PC-3 (cell line): ENCODE measurements around the gene SLC26A11. TPM values are rescaled to one million over a fixed set of nuclear protein-coding genes. Genes with fewer than 3 reads are reported as not detected.

ENCODE experiments used
- ATAC-seq: fragments of 200-7000 bp; cut with Tn5 transposase; 2 replicates; pipeline ENCODE4 v1.9.1; 2020; ENCODE audit warnings: mild to moderate bottlenecking, moderate library complexity
- BruUV-seq: library from RNA; stranded (reverse); fragments of 400-500 nt; replicated peaks from 2 replicates; lab custom pipeline; 2021; lab: Mats Ljungman, UMichigan
- CTCF ChIA-PET: fragments of 300-600 bp; sonication (Branson Sonifier 250); formaldehyde crosslinking; loops from one replicate; lab custom pipeline; 2022; ENCODE audit warnings: antibody characterized with exemption; lab: Charles Lee
- POLR2A ChIA-PET: fragments of 300-600 bp; sonication (Branson Sonifier 250); formaldehyde crosslinking; loops from one replicate; lab custom pipeline; 2022; ENCODE audit warnings: antibody characterized with exemption; ENCODE audit not compliant: unreplicated experiment; lab: Charles Lee
- DNase-seq: peaks from one replicate; pipeline ENCODE4 v3.0.0-alpha.2; 2015
- H2AFZ ChIP-seq: fragments of 300-600 bp; sonication (generic); 2 replicates; pipeline ENCODE4 v1.6.0; 2016; ENCODE audit warnings: antibody characterized with exemption, low read length
- H3F3A ChIP-seq: fragments of 300-600 bp; sonication (generic); one replicate; pipeline ENCODE4 v1.6.0; 2017; ENCODE audit warnings: antibody characterized with exemption, low read length, control low read depth, mild to moderate bottlenecking; ENCODE audit not compliant: unreplicated experiment
- H3K27ac ChIP-seq: fragments of 300-600 bp; sonication (generic); 2 replicates; pipeline ENCODE4 v1.5.1; 2016; ENCODE audit warnings: mild to moderate bottlenecking, low read length
- H3K27me3 ChIP-seq: fragments of 300-600 bp; sonication (generic); 2 replicates; pipeline ENCODE4 v1.6.1; 2016; ENCODE audit warnings: low read length, mixed read lengths
- H3K36me3 ChIP-seq: fragments of 300-600 bp; sonication (generic); 2 replicates; pipeline ENCODE4 v1.6.1; 2016; ENCODE audit warnings: low read depth, mixed run types, low read length, mixed read lengths
- H3K4me1 ChIP-seq: fragments of 300-600 bp; sonication (generic); 2 replicates; pipeline ENCODE4 v1.5.1; 2016; ENCODE audit warnings: low read length; ENCODE audit not compliant: insufficient read depth
- H3K4me2 ChIP-seq: fragments of 300-600 bp; sonication (generic); 2 replicates; pipeline ENCODE4 v1.6.0; 2016; ENCODE audit warnings: low read length
- H3K4me3 ChIP-seq: fragments of 300-600 bp; sonication (generic); 2 replicates; pipeline ENCODE4 v1.5.1; 2016; ENCODE audit warnings: mild to moderate bottlenecking, low read length, mixed read lengths
- H3K79me2 ChIP-seq: fragments of 300-600 bp; sonication (generic); 2 replicates; pipeline ENCODE4 v1.6.1; 2017; ENCODE audit warnings: low read length, mixed read lengths
- H3K9ac ChIP-seq: fragments of 300-600 bp; sonication (generic); 2 replicates; pipeline ENCODE4 v1.6.0; 2016; ENCODE audit warnings: mild to moderate bottlenecking, low read length
- H3K9me2 ChIP-seq: fragments of 300-600 bp; sonication (generic); replicated peaks from 2 replicates; pipeline ENCODE4 v1.6.1; 2016; ENCODE audit warnings: mixed run types, low read length, mixed read lengths
- H3K9me3 ChIP-seq: fragments of 300-600 bp; sonication (generic); 2 replicates; pipeline ENCODE4 v1.6.1; 2016; ENCODE audit warnings: low read length, mixed read lengths
- H4K20me1 ChIP-seq: fragments of 300-600 bp; sonication (generic); 2 replicates; pipeline ENCODE4 v1.6.1; 2016; ENCODE audit warnings: low read length, mixed read lengths
- CTCF ChIP-seq: fragments of 300-600 bp; sonication (generic); conservative IDR thresholded peaks from 2 replicates; pipeline ENCODE4 v1.5.1; 2017; ENCODE audit warnings: antibody characterized with exemption, low read depth, mild to moderate bottlenecking, low read length
- EZH2 ChIP-seq: fragments of 300-600 bp; sonication (generic); IDR thresholded peaks from one replicate; pipeline ENCODE4 v1.6.1; 2017; ENCODE audit warnings: antibody characterized with exemption, mild to moderate bottlenecking, low read length; ENCODE audit not compliant: unreplicated experiment
- EZH2phosphoT487 ChIP-seq: fragments of 300-600 bp; sonication (generic); IDR thresholded peaks from 2 replicates; pipeline ENCODE4 v1.6.1; 2018; ENCODE audit warnings: mild to moderate bottlenecking, antibody characterized with exemption, low read length, borderline replicate concordance
- intact Hi-C: fragments of 100-400 bp; cut with micrococcal nuclease; formaldehyde crosslinking; loops from 2 replicates; pipeline ENCODE4 v1.9.0; 2023
- total RNA-seq: library from RNA; depleted of rRNA; stranded (reverse); fragments of >200 nt; gene quantifications from 2 replicates; pipeline ENCODE4 v1.2.3, GENCODE V29; 2014

SLC26A11 gene
- total RNA-seq, 1 experiment from 2014 or later = 18.4 TPM

GRCh38 chr17:80219763-80220053, 519 bp upstream of the SLC26A11 start:
- BruUV-seq = TSS peak; percentile 34
- Histone ChIP-seq H3K9me2 (no peaks in the 10 kb centered on the region), H3K4me1 (peaks cover 20% of the 10 kb centered on the region), H3K79me2 (peaks cover 30% of the 10 kb centered on the region), H3K4me3 (peak overlapping the region; percentile 82), H3K36me3 (peaks cover 13% of the 10 kb centered on the region), H3K27me3 (no peaks in the 10 kb centered on the region), H2AFZ (peak overlapping the region; percentile 66), H3K9me3 (no peaks in the 10 kb centered on the region), H3F3A (no peaks in the 10 kb centered on the region), H3K4me2 (peak overlapping the region; percentile 95), H3K27ac (peak overlapping the region; percentile 31), H3K9ac (peak overlapping the region; percentile 82), H4K20me1 (peaks cover 5% of the 10 kb centered on the region; the same call in 1 of the 2 replicates)
- intact Hi-C loops = loop anchor here (1.0 to 2.0 kb wide), 2 partner anchors 35 to 72 kb away; partner anchors contain the start of gene EIF4A3
- CTCF ChIA-PET = interaction anchor here (0.5 kb wide), 1 partner anchor 1035 kb away, joined by 3 read pairs; no protein-coding TSS in a partner anchor
- POLR2A ChIA-PET = no interaction called here
- TF ChIP-seq EZH2phosphoT487 (no peak), CTCF (no peak), EZH2 (no peak)
- ATAC-seq (no peak), DNase-seq (no peak)

GRCh38 chr17:80220736-80221215, 549 bp downstream of the SLC26A11 start:
- no peaks in the 10 kb centered on the region for H3F3A ChIP-seq
- no TSS peak for BruUV-seq
- H3K36me3 ChIP-seq = peaks cover 13% of the 10 kb centered on the region
- ATAC-seq = peak; percentile 32
- no peak for TF ChIP-seq EZH2
- no peaks in the 10 kb centered on the region for H3K9me2 ChIP-seq
- peaks cover 5% of the 10 kb centered on the region; the same call in 1 of the 2 replicates for H4K20me1 ChIP-seq
- H3K4me3 ChIP-seq = peak overlapping the region; percentile 82
- POLR2A ChIA-PET = no interaction called here
- no peak overlapping the region for H3K27ac ChIP-seq
- H3K9ac ChIP-seq = peak overlapping the region; percentile 82
- peaks cover 30% of the 10 kb centered on the region for H3K79me2 ChIP-seq
- CTCF ChIA-PET = interaction anchor here (0.7 kb wide), 1 partner anchor 96 kb away, joined by 7 read pairs; no protein-coding TSS in a partner anchor
- H3K4me2 ChIP-seq = peak overlapping the region; percentile 95
- intact Hi-C loops = loop anchor here (1.0 kb wide), 1 partner anchor 73 kb away; the partner anchor contains the start of gene EIF4A3
- DNase-seq = no peak
- no peaks in the 10 kb centered on the region for H3K27me3 ChIP-seq
- peaks cover 20% of the 10 kb centered on the region for H3K4me1 ChIP-seq
- peak overlapping the region; percentile 66 for H2AFZ ChIP-seq
- H3K9me3 ChIP-seq = no peaks in the 10 kb centered on the region

GRCh38 chr17:80221351-80222105, 1.3 kb downstream of the SLC26A11 start:
- 0 out of 2 replicates have a peak overlapping the region, but pooled peaks have one; percentile 82 for H3K9ac ChIP-seq
- no peaks in the 10 kb centered on the region for H3K27me3 ChIP-seq
- H3K27ac ChIP-seq = no peak overlapping the region
- DNase-seq (no peak), ATAC-seq (no peak)
- POLR2A ChIA-PET = no interaction called here
- peaks cover 30% of the 10 kb centered on the region for H3K79me2 ChIP-seq
- intact Hi-C loops = no loop called here
- H3K9me2 ChIP-seq = no peaks in the 10 kb centered on the region
- peaks cover 5% of the 10 kb centered on the region; the same call in 1 of the 2 replicates for H4K20me1 ChIP-seq
- TF ChIP-seq CTCF (no peak), EZH2phosphoT487 (no peak), EZH2 (no peak)
- TSS peak; percentile 32 for BruUV-seq
- H3K4me1 ChIP-seq = peaks cover 20% of the 10 kb centered on the region
- peak overlapping the region; percentile 95 for H3K4me2 ChIP-seq
- CTCF ChIA-PET = no interaction called here
- peak overlapping the region; percentile 82 for H3K4me3 ChIP-seq
- peaks cover 9% of the 10 kb centered on the region for H3K36me3 ChIP-seq
- H3K9me3 ChIP-seq = no peaks in the 10 kb centered on the region
- peak overlapping the region; percentile 66; the same call in 1 of the 2 replicates for H2AFZ ChIP-seq
- H3F3A ChIP-seq = no peaks in the 10 kb centered on the region
